HG03575 (cell line): ENCODE data around the gene ITGB1.
A peak's percentile ranks its signal among the peaks of the same experiment; 100 is the strongest.
"Not testable (repeated sequence)": the region's sequence is repeated elsewhere in the genome, so short reads cannot be mapped to it uniquely, and the experiment has no call there.

Experiments used
- ATAC-seq: cut with Tn5 transposase; IDR thresholded peaks from one replicate; pipeline ENCODE4 v1.9.1; 2021; ENCODE audit not compliant: unreplicated experiment, insufficient number of reproducible peaks, low FRiP score; ENCODE audit errors: extremely low read depth

ITGB1 gene

DNA sequence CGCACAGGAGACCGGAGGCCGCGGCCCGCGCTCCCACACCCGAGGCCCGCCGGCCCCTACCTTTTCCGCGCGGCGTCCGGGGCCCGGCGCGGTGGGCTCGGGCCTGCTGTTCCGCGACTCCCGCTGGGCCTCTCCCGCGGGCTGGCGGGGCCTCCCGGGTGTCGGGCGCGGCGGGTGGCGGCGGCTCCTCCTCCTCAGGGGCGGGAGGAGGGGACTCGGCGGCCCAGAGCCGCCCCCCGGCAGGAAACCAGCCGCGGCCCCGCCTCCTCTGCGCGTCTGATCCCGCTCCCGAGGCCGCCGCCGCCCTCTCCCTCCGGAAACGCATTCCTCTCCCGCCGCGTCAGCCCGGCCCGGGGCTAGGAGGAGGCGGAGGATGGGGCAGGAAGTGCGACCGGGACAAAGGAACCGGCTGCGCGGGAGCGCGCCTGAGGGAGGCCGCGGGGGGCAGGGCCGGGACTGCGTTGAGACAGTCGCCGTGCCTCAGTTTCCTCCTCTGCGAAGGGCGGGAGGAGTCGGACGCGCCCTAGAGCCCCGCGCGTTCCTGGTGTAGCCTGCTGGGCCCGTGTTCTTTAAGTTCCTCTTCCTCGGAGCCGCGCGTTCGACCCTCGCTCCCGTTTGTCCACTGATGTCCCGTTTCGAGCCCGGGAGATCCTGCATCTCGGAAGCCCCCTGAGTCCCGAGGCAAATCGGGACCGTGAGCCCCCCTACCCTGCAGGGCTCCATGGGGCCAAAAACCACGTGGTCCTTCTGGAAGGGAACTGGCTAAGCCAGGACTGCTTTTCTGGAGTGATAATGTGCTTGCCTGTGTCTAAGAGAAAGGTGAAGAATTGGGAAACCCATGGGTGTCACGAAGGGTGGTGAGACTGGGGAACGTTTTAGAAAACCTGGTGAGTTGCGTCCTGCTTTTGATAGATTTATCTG lies at the start of gene ITGB1:
Gene ITGB1 (minus strand): TSS at position 146 of the 921 bp plus-strand sequence. CDS start 22,672 bp downstream, outside the sequence.
- peak; percentile 11 for ATAC-seq

DNA sequence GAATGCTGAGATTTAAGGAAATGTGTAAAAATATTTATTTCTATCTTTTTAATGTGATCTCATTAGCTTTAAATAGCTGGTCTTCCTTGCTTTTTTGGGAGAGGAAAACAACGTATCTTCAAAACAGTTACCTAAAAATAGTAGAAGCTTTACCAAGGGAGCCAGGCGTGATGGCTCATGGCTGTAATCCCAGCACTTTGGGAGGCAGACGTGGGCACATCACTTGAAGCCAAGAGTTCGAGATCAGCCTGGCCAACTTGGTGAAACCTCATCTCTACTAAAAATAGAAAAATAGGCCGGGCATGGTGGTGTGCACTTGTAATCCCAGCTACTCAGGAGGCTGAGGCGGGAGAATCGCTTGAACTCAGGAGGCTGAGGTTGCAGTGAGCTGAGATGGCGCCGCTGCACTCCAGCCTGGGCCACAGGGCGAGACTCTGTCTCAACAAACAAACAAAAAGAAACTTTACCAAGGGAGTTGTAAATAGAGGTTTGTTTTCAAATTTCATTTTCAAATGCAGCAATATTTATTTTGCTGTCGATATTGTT lies 48.4 kb upstream of the ITGB1 start:
- no peak for ATAC-seq

DNA sequence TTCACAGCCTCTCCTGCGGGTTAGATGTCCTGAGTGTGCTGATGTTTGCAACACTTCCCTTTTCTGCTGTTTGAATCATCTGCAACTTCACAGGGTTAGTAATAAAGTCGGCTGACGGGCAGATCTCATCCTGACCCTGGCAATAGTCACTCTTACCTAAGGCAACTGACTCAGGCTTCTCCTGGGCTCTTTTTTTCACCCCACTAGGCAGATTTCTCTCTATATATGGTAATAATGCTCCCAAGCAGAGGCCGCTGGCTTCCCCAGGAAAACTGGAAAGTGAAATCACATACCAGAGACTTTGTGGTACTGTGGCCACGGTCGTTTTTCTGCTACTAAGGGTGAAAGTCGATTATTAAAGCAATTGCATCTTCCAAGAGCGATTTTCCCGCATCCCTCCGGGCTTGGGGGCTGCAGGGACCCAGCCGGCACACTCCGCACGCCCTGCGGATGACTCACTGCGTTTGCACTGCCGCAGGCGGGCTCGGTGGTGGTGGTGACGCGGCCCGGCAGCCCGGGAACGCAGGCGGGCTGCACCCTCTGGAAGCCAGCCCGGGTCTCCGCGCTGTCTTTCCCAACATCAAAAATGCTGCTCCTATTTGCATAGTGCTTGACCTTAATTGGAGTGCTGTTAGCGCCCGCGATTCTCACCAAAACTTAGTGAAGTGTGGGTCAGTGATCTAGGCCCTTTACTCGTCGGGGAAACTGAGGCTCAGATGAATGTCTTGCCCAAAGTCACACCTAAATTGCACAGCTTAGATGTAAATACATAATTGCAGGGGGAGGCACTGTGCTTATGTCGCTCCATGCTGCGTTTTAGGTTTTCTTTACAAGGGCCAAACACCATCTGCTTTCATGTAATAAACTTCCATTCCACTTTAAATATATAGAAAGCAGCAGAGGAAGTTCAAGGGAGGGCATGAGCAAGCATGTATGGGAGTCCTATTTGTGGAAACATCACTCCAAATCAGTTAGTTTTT lies 47.6 kb upstream of the ITGB1 start:
- ATAC-seq = peak; percentile 46

DNA sequence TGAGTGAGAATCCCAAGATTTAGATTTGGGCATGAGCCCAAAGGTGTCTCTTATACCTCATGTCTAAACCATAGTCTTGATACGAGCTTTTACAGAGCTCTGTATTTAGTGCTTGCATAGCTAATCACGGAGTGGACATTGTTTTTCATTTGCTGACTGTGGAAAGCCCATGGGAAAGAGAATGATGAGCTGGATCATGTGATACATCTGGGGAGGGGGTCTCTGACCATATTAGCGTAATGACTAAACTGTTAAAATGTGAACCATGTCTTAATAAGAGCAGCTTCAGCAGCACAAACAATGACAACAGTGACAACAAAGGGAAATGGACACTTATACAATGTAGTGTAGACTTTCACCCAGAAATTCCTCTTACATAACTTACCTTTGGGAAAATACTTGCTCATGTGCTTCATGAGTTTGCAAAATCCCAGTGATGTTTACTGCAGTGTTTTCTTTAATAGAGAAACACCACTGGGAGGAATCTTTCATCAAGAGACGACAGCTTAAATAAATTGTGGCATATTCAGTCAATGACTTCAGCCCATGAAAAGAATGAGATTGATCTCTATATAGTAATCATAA lies 44.0 kb upstream of the ITGB1 start:
- ATAC-seq = no peak

DNA sequence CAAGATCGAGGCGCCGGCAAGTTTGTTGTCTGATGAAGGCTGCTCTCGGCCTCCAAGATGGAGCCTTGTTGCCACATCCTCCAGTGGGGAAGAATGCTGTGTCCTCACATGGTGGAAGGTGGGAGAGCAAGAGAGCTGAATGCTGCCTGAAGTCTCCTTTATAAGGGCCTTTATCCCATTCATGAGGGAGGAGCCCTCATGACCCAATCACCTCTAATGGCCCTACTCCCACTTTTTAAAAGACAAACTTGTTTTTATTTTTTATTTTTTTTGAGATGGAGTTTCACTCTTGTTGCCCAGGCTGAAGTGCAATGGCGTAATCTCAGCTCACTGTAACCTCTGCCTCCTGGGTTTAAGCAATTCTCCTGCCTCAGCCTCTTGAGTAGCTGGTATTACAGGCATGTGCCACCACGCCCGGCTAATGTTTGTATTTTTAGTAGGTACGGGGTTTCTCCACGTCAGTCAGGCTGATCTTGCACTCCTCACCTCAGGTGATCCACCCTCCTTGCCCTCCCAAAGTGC lies 40.1 kb upstream of the ITGB1 start:
- not testable (repeated sequence) for ATAC-seq

DNA sequence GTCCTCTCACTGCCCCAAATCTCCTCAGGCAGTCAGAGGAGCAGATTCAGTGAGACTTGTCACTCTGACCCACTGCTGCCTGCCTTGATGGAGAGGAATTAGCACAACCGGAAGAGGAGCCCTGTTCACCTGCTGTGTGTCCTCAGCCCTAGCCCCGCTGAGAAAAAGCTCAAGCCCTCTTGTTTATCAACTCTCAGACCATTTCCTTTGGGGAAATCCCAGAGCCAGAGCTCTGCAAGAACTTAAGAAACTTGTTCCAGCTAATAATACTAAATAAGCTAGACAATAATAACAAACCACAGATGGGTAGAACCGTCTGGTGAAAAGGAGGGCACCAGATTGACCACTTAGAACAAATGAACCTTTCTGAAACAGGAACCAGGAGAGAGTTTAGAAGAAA lies 37.7 kb upstream of the ITGB1 start:
- no peak for ATAC-seq

DNA sequence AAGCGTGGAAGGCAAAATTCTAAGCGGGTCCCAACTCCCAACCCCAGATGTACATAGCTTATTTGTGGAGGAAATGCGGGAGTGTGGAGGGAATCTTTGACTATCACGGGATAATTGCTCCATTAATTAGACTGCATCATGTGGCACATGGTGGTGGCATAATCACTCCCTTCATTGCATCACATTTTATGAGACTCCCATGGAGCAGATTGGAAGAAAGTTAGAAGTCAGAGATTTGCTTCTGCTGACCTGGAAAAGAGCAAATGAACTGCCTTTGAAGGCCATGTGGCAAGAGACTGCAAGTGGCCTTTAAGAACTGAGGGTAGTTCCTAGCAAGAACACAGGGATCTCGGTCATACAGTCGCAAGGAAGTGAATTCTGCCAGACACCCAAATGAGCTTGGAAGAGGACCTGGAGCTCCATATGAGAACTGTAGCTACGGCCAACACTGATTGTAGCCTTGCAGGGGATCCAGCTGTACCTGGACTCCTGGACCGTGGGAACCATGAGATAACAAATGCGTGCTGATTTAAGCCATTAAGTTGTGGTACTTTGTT lies 37.1 kb upstream of the ITGB1 start:
- no peak for ATAC-seq

DNA sequence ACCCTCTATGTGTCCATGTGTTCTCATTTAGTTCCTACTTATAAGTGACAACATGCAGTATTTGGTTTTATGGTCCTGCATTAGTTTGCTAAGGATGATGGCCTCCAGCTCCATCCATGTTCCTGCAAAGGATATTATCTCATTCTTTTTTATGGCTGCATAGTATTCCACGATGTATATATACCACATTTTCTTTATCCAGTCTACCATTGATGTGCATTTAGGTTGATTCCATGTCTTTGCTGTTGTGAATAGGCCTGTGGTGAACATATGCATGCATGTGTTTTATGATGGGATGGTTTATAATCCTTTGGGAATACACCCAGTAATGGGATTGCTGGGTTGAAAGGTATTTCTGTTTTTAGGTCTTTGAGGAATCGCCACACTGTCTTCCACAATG lies 36.6 kb upstream of the ITGB1 start:
- ATAC-seq = not testable (repeated sequence)

DNA sequence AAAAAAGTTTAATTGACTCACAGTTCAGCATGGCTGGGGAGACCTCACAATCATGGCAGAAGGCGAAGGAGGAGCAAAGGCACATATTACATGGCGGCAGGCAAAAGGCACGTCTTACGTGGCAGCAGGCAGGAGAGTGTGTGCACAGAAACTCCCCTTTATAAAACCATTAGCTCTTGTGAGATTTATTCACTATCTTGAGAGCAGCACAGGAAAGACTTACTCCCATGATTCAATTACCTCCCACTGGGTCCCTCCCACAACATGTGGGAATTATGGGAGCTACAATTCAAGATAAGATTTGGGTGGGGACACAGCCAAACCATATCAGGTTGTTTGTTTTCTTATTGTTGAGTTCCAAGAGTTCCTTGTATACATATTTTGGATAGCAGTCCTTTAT lies 34.3 kb upstream of the ITGB1 start:
- not testable (repeated sequence) for ATAC-seq

DNA sequence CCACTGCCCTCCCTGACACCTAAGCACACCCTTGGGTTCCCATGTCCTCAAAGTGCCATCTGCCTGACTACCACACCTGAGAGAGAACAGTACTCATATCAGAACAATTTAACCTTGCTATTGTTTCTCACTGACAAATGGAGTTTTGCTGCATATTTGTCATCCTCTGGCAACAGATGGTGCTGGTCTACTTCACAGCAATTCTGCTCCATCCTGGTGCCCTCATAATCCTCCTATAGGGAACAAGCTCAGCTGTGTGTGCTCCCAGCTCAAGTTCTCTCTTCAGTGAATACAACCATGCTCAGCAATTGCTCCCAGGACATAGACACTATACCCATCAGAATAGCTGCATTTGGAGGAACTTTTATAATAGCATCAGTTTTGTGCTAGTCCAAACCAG lies 32.8 kb upstream of the ITGB1 start:
- ATAC-seq = no peak

DNA sequence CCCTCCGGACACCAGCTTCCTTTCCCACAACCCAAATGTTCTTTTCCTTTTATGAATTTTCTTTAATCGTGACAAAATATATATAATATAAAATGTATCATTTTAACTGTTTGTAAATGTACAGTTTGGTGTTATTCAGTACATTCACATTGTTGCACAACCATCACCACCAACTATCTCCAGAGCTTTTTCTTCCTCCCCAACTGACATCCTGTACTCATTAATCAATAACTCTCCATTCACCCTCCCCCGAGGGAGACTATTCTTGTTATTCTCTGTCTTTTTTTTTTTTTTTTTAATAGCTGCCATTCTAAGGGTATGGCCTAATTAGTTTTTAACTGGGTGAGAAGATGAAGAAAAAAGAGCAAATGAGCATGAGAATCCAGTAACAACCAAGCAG lies 30.6 kb upstream of the ITGB1 start:
- ATAC-seq = no peak

DNA sequence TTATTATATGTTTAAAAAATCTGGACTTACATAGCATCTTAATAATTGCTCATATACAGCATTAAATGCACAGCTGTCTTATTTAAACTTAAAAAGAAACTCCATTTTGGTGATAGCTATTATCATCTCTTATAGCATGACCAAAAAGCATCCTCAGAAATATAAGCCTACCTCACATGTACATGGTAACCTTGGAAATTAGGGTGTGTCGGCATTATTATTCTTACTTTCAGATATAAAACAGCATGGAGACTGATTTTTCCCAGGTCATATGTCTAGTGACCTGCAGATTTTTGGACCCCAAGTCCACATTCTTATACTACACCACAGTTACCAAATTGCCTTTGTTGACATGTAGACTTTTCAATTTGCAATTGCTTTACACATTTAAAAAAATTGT lies 29.1 kb upstream of the ITGB1 start:
- no peak for ATAC-seq

DNA sequence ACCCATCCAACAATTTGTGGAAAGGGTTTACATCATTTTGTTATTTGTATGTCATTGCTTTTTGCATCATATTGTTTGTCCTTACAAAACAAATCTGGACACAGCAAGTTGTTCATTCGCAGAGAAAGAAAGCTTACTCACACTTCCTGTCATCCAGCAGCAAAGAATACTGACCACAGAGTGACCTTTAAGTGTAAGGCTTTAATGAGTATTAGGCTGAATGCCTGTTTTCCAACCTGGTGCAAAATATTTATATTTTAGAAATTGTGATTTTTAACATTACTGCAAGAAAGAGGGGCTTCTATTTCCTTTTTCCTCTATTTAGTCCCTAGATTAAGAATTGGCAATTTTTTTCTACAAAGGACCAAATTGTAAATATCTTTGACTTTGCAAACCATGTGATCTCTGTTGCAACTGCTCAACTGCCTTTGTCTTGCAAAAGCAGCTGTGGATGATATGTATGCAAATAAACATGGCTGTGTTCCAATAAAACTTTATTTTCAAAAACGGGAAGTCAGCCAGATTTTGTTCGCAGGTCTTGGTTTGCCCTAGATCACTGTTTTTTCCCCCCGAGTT lies 27.8 kb upstream of the ITGB1 start:
- no peak for ATAC-seq

DNA sequence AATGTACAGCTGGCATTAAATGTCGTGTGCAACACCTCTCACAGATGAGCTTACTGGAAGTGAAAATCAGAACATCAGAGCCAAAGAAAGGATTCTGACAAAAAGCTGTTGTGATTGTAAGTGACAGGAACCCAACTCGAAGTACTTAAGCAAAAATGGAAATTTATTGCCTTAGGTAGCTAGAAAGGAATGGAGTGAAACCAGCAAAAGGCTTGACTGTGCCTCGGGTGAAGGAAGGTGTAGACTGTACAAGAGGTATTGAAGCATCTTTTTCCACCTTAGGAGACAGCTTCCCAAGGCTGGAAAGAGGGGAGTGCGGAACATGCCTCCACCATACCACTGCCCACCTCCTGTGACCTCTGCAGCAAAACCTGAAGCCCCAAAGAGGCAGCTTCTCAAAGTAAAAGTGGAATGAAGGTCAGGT lies 27.3 kb upstream of the ITGB1 start:
- no peak for ATAC-seq

DNA sequence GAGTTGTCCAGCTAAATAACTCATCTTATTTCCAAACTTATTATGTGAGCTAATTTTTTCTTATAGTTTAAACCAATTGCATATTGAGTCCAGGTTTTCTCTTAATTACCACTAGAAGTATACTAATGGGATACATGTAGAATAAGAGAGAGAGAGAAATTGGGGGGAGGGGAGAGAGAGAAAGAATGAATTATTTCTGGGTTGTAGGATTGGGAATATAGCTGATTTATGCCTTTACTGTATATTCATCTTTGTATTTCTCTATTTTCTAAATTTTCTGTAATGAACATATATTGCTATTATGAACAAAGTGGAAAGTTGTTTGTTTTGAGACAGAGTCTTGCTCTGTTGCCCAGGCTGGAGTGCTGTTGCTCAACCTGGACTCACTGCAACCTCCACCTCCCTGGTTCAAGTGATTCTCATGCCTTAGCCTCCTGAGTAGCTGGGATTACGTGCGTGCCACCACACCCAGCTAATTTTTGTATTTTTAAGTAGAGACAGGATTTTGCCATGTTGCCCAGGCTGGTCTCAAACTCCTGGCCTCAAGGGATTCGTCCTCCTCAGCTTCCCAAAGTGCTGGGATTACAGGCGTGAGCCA lies 26.1 kb upstream of the ITGB1 start:
- ATAC-seq = no peak

DNA sequence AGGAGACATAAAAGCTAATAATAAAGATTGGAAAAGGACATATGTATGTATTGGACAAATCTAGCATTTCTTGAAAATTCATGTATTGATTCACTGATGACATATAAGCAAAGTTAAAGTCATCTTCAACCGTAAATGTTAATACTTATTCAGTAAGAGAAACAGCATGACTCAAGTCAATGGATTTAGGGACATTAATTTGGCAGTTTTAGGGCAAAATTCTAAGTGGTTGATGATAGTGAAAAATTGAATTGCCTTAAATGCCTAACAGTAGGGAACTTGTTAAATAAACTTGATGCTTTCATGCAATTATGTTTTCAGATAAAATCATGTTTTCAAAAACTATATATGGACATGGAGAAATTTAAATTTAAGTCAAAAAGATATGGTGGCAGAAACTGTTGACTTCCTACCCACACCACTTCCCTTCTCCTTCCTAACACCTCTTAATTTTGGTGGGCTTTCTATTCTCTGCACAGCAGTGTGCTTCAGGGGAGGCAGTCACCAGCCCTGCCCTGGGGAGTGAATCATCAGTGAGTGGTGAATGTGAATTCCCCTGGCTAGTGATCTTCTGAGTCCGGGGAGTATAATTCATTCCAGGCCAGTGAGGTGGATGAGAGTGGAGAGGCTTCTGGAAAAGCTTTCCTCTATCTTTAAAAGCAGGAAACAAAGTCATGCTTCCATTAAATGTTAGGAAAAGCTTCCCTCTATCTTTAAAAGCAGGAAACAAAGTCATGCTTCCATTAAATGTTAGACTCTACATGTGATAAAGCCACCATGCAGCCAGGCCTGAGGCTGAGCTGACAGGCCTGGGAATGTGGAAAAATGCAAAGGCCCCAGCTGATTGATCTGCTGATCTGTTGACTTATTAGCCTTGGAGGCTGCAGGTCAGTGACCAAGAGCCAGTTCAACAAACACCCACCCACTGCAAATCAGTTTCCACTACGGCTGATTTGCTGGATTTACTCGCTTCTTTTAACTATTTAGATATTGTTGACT lies 25.2 kb upstream of the ITGB1 start:
- ATAC-seq = no peak

DNA sequence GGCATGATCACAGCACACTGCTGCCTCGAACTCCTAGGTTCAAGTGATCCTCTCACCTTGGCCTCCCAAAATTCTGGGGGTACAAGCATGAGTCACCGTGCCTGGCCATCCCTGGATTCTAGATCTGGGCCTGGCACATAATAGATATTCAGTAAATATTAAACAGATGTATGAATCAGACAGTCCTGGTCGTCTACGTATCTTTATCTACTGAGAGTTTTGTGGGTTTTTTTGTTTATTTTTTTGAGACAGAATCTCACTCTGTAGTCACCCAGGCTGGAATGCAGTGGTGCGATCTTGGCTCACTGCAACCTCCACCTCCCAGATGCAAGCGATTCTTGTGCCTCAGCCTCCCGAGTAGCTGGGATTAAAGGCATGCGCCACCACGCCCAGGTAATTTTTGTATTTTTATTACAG lies 24.3 kb upstream of the ITGB1 start:
- ATAC-seq = no peak
